Right lobe of liver (tissue), 4 donors: ENCODE measurements around the gene ENOX1.

Source experiments
- CTCF ChIP-seq, 4 donors: fragments of 200-600 bp in 3 of 4; fragments of 450-650 bp in 1 of 4; IDR thresholded peaks; one replicate each; pipeline versions ENCODE4 v1.5.1 to v1.8.0; 2016 to 2022; ENCODE audit warnings: antibody characterized with exemption in 4 of 4, mild to moderate bottlenecking in 2 of 4
- POLR2A ChIP-seq: fragments of 450-650 bp; IDR thresholded peaks from one replicate; pipeline ENCODE4 v1.6.1; 2017; ENCODE audit warnings: antibody characterized with exemption, mild to moderate bottlenecking
- donor health status: DM: no; HTN: no; CAD: no.
- donor health status: DM: no; HTN: no; CAD: no.
- donor health status: DM: no; HTN: yes; CAD: no.

- TF ChIP-seq POLR2A, result no peak
- no peak for TF ChIP-seq CTCF (IDR thresholded peaks at IDR 0.05)
Measured at GRCh38 chr13:43299374-43299773, 487.4 kb downstream of the ENOX1 start.
